GM12875 (cell line): ENCODE results near the gene DNMT1.

Source experiments
- H3K4me3 ChIP-seq: one replicate; pipeline ENCODE4 v1.5.1; 2011; ENCODE audit warnings: low read depth, low read length, control low read depth
- TF ChIP-seq, protein P1 (sequence below): IDR thresholded peaks from 2 replicates; pipeline ENCODE4 v1.5.1; 2011; ENCODE audit warnings: low read depth, mild to moderate bottlenecking, control low read depth, inconsistent platforms, low read length, moderate library complexity, borderline replicate concordance; ENCODE audit not compliant: insufficient read depth

DNMT1 gene

GRCh38 chr19:10093295-10094186, 101.2 kb downstream of the DNMT1 start:
- no peak overlapping the region for H3K4me3 ChIP-seq
- TF ChIP-seq, protein P1, sequence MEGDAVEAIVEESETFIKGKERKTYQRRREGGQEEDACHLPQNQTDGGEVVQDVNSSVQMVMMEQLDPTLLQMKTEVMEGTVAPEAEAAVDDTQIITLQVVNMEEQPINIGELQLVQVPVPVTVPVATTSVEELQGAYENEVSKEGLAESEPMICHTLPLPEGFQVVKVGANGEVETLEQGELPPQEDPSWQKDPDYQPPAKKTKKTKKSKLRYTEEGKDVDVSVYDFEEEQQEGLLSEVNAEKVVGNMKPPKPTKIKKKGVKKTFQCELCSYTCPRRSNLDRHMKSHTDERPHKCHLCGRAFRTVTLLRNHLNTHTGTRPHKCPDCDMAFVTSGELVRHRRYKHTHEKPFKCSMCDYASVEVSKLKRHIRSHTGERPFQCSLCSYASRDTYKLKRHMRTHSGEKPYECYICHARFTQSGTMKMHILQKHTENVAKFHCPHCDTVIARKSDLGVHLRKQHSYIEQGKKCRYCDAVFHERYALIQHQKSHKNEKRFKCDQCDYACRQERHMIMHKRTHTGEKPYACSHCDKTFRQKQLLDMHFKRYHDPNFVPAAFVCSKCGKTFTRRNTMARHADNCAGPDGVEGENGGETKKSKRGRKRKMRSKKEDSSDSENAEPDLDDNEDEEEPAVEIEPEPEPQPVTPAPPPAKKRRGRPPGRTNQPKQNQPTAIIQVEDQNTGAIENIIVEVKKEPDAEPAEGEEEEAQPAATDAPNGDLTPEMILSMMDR, result no peak

DNA sequence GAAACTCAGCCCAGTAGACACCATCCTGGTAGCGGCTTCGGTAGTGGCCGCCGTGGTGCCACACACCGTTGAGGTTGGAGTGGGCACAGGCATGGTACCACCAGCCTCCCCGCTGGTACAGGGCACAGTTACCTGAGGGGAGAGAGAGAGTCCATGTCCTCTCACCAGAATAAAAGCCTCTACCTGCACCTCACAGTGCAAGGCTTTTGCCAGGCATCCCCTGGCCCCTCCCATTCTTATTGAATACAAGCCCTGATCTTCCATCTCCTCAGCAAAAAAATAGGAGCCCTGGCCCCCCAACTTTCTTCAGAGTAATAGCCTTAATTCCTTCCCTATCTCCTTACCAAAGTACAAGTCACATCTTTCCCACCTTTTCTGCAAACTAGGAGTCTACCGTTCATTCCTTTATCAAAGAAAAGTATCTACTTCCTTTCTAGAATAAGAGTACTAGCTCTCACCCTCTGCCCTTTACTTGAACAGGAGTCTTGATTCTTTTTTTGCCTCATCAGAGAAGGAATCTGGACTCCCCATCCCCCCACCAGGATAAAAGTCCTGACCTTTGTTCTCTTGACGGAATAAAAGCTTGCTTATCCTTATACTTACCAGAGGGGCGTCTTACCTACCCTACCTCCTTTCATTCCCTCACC, 102.0 kb downstream of the DNMT1 start:
- TF ChIP-seq, protein P1, result no peak
- no peak overlapping the region for H3K4me3 ChIP-seq

DNA sequence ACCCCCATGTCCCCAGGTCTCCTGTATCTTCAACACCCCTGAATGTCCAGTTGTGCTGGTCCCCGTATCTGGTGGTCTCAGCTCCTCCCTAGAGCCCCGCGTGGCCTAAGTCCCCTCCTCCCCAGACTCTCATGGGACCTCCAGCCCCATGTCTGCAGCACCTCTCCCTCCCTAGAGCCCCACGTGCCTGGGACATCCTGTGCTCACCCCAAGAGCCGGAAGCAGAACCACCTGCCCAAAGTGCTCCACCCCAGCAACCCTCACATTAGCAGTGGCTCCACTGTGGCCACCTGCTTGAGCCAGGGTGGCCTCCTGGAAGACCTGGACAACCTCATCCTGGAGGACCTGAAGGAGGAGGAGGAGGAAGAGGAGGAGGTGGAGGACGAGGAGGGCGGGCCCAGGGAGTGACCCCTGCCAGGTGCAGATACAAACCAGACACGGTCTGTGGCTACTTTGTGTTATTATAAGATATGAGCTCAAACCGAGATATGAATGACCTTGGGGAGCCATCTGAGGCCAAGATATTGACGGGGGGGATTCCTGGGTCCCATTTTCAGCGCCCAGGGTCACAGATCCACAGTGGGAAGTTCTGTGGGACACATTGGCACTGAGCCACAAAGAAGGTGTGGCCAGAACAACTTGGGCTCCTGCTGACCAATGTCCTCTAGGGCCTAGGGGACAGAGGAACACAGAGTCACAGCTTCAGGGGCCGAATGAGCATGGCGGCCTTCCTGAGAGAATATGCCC, 102.7 kb downstream of the DNMT1 start:
- no peak overlapping the region for H3K4me3 ChIP-seq
- TF ChIP-seq, protein P1, result no peak

DNA sequence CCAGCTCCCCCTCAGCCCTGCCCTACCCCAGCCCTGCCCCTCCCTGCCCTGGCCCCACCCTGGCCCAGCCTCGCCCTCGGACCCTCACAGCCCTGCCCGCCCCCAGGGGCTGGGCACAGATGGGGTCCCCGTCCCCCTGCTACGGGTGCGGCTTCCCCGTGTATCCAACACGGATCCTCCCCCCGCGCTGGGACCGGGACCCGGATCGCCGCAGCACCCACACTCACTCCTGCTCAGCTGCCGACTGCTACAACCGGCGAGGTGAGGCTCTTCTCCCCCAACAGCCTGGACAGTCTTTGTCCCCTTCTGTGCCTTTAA, 103.4 kb downstream of the DNMT1 start:
- TF ChIP-seq, protein P1, result no peak
- no peak overlapping the region for H3K4me3 ChIP-seq

DNA sequence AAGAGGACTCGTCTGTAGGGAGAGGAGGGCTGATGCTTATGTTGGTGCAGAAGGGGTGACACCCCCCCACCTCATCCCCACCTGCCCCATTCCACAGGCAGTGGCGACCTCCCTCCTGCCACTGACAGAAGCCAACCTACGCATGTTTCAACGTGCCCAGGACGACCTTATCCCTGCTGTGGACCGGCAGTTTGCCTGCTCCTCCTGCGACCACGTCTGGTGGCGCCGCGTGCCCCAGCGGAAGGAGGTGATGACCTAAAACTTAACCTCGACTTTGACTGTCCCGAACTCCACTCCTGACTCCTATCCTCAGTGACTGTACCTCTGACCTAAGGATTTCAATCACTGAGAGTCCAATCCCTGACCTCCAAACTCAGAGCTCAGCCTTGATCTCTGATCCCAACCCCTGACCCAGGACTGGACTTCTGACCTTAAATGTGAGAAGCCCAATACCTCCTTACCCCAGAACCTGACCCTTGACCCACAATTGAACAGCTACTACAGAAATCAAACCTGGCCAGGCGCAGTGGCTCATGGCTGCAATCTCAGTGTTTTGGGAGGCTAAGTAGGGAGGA, 104.9 kb downstream of the DNMT1 start:
- no peak overlapping the region for H3K4me3 ChIP-seq
- TF ChIP-seq, protein P1, result no peak

GRCh38 chr19:10088949-10089554, 105.7 kb downstream of the DNMT1 start:
- TF ChIP-seq, protein P1, result no peak

More at GRCh38 chr19:10088949-10089554, 105.7 kb downstream of the DNMT1 start:
- no peak overlapping the region for H3K4me3 ChIP-seq
